GM12874 (cell line): ENCODE measurements around the gene NECAP2.

Source experiments
- CTCF ChIP-seq: IDR thresholded peaks from 2 replicates; pipeline ENCODE4 v1.5.1; 2011; ENCODE audit warnings: low read depth, mild to moderate bottlenecking, control low read depth, low read length, moderate library complexity; ENCODE audit not compliant: insufficient read depth

Gene NECAP2

DNA sequence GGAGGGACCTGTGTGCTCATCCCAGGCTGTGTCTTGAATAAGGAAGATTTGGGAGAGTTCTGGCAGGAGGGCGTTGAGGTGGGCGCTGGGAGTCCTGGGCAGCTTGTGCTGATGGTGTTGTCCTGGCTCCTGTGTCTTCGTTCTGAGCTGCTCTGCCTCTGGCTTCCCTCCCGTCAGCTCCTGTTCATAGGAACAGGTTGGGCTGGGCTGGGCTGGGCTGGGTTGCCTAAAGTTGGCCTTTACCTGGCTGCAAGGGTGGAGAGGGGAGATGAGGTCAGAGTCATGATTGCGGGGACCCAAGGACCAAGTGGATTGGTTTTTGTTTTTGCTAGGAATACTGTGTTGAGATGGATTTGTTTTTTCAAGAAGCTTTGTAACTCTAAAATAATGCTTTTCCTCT is 9.1 kb downstream of the NECAP2 start:
- TF ChIP-seq CTCF = no peak

DNA sequence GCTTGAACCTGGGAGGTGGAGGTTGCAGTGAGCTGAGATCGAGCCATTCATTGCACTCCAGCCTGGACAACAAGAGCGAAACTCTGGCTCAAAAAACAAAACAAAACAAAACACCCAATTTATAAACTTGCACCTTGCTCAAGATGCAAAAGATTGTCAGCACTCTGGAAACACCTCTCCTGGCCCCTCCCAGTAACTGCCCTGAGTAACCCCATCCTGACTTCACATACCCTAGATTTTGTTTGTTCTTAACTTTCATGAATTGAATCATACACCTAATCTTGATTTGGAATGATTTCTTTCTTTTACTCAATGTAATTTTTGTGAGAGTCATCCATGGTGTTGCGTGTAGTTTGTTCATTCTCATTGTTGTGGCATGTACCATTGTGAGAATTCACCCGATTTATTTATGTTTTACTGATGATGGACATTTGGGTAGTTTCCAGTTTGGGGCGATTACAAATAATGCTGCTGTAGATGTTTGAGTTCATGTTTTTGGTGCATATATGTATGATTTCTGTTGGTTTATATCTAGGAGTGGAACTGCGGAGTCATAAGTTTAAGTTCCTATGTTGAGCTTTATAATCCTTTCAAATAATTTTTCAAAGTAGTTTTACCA is 10.4 kb downstream of the NECAP2 start:
- no peak for TF ChIP-seq CTCF

GRCh38 chr1:16451841-16452528 is 11.5 kb downstream of the NECAP2 start:
- no peak for TF ChIP-seq CTCF

- TF ChIP-seq CTCF = no peak
Observed at GRCh38 chr1:16458831-16459230, 18.3 kb downstream of the NECAP2 start.

GRCh38 chr1:16459352-16459925 is 18.9 kb downstream of the NECAP2 start:
- no peak for TF ChIP-seq CTCF

DNA sequence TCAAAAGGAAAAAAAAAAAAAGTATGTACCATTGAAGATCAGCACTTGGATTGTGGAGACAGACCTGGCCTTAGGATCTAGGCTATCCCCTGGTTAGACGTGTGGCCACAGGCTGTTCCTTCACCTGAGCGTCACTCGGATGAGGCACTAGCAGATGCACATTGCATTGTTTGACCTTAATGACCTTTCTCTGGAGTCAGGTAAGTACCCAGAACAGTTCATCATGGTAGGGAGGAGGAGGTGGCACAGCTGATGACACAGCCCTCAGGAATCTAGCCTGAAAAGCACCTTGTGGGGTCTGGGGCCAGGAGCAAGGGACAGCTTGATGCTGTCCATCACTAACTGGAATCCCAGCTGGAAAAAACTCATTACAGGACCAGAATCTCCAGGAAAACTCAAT is 21.2 kb downstream of the NECAP2 start:
- TF ChIP-seq CTCF = no peak

GRCh38 chr1:16462773-16463330 is 22.3 kb downstream of the NECAP2 start:
- TF ChIP-seq CTCF = no peak
